ENCODE measurements around the gene RNF7.
"Not testable (repeated sequence)": the region's sequence is repeated elsewhere in the genome, so short reads cannot be mapped to it uniquely, and the experiment has no call there.

Gene RNF7

DNA sequence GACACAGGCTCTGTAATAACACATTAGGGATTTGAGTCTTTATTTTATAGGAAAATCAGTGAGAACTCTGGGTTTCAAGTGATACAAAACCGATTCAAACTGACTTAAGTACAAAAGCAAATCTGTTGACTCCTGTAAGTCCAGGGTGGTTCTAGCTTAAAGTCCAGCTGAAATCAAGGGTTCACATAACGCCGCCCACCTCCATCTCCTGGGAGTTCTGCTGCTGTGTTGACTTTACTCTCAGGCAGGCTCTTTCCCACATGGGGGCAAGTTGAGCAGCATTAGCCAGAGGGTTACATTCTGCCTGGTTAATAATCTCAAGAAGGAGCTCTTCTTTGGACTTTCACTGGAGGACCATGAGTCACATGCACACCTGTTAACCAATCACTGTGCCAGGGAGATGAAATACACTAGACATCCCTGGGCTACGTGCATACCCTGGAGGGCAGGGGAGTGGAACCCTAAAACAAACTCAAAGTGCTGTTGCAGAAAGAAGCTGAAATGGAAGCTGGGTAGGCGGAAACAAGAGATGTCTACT is 9.7 kb upstream of the RNF7 start:
- DNase-seq: no peak

GRCh38 chr3:141729240-141729639 is 8.9 kb upstream of the RNF7 start:
- intact Hi-C loops (cut with DNase I): no loop called here

More for the DNA sequence above, 9.7 kb upstream of the RNF7 start:
- intact Hi-C loops (cut with DNase I): no loop called here

GRCh38 chr3:141735176-141735575 is 2.9 kb upstream of the RNF7 start:
- intact Hi-C loops (cut with DNase I): loop anchor here (10.0 kb wide), 1 partner anchor 250 kb away; the partner anchor contains the start of gene RASA2
- no peak for DNase-seq

More at GRCh38 chr3:141729240-141729639, 8.9 kb upstream of the RNF7 start:
- DNase-seq: no peak

DNA sequence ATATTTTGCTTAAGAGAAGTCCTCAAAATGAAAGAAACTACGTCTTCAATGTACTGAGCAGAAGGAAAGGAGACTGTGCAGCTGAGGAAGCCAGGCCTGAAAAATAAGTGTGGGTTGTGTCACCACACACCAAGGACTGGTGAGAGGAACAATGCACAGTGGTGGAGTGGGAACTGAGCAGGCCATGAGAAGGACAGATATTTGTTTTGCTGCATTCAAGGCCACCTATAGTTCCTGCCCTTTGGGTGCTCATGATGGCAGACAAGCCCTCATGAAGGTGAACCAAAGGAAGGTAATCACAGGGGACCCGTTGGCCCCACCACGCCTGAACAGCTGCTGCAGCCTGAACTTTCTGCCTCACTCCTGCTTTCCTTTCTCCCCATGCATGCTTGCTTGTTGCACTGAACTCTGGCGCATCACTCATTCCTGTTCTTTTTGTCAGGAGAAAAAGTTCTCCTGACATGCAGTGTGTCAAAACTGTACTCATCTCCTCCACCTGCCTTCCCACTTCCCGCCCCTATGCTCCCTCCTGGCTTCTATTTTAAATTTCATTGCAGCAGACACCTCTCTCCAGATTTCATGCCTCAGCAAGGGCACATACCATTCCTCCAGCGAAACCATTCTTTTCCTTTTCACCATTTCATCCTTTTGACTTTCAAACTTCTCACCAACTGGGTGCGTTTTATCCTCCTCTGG is 2.2 kb upstream of the RNF7 start:
- peak in 36 of 42 donors; percentile 10 to 83 (median 52) for DNase-seq
- intact Hi-C loops (cut with DNase I): loop anchor here (10.0 kb wide), 1 partner anchor 251 kb away; the partner anchor contains the start of gene RASA2

- intact Hi-C loops (cut with DNase I): loop anchor here (10.0 kb wide), 1 partner anchor 252 kb away; the partner anchor contains the start of gene RASA2
Observed at GRCh38 chr3:141737093-141737492, 1.0 kb upstream of the RNF7 start.

DNA sequence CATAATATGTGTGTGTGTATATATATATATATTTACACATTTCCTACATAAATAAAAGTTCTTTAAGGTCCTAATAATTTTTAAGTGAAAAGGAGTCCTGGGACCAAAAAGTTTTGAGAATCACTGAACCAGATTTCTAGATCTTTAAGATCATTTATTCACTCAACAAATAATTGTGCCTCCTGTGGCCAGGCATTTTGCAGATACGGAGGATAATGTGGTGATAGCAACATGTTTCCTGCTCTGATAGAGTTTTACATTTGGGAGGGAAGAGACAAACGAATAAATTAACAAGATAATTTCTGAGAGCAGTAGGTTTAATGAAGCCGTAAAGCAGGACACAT is 448 bp upstream of the RNF7 start:
- DNase-seq: no peak
- intact Hi-C loops (cut with DNase I): loop anchor here (2.0 to 10.0 kb wide), 2 partner anchors 139 to 253 kb away; partner anchors contain the start of genes ATP1B3 and RASA2

More at GRCh38 chr3:141737093-141737492, 1.0 kb upstream of the RNF7 start:
- DNase-seq: no peak

DNA sequence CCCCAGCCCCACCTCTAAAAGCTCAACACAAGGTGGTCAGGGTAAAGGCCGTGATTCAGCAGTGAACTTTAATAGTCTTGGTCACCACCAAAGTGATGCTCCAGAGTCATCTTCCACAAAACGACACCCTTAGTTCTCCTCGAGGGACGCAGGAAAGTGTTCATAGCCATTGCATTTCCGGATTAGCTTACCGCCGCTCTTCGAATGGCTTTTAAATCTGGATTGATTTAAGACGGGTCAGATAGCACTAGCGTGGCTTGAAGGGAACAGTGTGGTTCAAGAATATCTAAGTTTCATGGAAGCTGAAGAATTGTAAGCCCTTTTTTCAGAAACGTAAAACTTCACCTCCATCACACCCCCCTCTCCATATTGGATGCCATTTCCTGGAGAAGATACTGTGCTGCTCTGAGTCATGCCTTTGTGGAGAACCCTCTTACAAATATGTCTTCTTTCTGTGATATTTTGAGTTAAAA is 829 bp downstream of the RNF7 start:
- intact Hi-C loops (cut with DNase I): loop anchor here (2.0 to 10.0 kb wide), 2 partner anchors 138 to 254 kb away; partner anchors contain the start of genes ATP1B3 and RASA2
- DNase-seq: peak in 3 of 42 donors; percentile 13 to 41 (median 17)

- DNase-seq: no peak
- intact Hi-C loops (cut with DNase I): loop anchor here (2.0 to 10.0 kb wide), 2 partner anchors 137 to 255 kb away; partner anchors contain the start of genes ATP1B3 and RASA2
Observed at GRCh38 chr3:141739731-141740130, 1.6 kb downstream of the RNF7 start.

DNA sequence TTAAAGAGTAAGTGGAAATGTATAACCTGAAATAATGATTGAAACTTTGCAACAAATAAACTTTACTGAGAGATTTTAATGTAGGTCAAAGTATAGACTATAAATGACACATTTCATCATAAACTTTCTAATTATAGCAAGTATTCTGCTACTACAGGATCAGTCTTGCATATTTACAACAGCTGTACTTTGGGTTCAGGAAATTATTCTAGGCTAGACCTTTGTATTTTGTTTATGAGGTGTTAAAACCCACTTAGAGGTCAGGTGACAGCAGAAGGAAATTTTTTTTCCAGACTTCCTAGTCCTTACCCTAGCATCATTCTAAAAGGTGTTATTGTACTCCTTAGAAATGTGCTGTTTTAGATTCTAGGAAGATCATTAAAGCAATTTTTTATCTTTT is 2.3 kb downstream of the RNF7 start:
- intact Hi-C loops (cut with DNase I): no loop called here
- DNase-seq: no peak

- intact Hi-C loops (cut with DNase I): no loop called here
- no peak for DNase-seq
Observed at GRCh38 chr3:141743305-141743704, 5.2 kb downstream of the RNF7 start.

DNA sequence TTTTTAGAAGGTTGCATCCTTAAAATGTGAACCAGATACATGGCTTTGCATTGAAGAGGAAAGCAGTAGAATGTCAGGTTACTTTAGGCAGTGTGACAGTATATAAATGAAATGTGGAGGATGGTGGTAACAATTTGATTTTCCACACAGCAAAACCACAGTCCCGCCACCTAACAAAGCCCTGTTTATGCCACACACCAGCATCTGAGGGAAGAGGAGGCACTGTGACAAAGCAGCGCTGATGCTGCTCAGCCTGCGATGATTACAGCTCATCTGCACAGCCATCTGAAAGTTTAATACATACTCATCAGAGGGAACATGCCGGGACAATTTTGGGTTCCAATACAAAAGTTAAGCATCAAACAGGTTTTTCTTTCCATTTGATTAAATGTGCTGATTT is 8.9 kb downstream of the RNF7 start:
- DNase-seq: peak in 40 of 42 donors; percentile 9 to 76 (median 51)
- intact Hi-C loops (cut with DNase I): no loop called here

- DNase-seq: no peak
- intact Hi-C loops (cut with DNase I): no loop called here
Observed at GRCh38 chr3:141753399-141753798, 15.3 kb downstream of the RNF7 start.

DNA sequence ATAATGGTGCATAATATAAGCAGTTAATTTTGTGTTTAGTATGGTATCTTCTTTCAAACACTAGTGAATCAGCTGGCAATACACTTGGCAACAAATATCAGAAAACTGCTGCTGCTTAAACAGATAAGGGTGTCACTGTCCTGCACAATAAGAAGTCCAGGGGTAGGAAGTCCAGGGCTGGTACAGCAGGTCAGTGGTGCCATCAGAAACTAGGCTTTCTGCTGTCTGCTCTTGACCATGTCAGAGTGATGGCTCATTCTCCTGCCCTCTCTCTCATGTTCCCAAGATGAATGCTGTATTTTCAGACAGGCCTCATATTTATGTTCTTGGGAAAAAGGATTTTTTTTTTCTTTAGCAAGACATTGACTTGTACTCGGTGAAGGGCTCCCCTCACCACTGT is 15.9 kb downstream of the RNF7 start:
- no peak for DNase-seq
- intact Hi-C loops (cut with DNase I): no loop called here

DNA sequence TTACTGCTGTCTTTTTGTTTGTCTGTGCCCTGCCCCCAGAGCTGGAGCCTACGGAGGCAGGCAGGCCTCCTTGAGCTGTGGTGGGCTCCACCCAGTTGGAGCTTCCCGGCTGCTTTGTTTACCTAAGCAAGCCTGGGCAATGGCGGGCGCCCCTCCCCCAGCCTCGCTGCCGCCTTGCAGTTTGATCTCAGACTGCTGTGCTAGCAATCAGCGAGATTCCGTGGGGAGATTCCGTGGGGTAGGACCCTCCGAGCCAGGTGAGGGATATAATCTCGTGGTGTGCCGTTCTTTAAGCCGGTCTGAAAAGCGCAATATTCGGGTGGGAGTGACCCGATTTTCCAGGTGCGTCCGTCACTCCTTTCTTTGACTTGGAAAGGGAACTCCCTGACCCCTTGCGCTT is 24.5 kb downstream of the RNF7 start:
- DNase-seq; intact Hi-C loops (cut with DNase I): not testable (repeated sequence)

GRCh38 chr3:141763088-141763750 is 25.1 kb downstream of the RNF7 start, which contains the start of gene GRK7:
GRK7 (plus strand) TSS chr3:141763408; CDS start chr3:141778285, 14,877 bp downstream.
- DNase-seq: no peak
- intact Hi-C loops (cut with DNase I): no loop called here

DNA sequence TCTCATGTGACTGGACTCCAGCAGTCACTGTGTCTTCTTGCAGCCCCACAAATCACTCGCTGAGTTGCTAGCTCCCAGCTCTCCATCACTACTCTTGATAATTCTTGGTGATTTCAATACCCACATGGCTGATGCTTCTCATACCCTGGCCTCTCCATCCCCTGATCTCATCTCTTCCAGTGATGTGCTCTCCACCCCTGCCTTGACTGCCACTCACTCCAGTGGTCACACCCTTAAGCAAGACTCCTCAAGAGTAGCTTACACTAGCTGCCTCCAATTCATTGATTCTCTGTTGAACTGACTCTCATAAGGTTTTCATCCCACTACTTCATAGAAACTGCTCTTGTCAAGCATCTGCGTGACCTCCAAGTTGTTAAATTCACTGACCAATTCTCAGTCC is 25.9 kb downstream of the RNF7 start:
- intact Hi-C loops (cut with DNase I): no loop called here
- no peak for DNase-seq

GRCh38 chr3:141764465-141764864 is 26.4 kb downstream of the RNF7 start:
- no peak for DNase-seq
- intact Hi-C loops (cut with DNase I): no loop called here

DNA sequence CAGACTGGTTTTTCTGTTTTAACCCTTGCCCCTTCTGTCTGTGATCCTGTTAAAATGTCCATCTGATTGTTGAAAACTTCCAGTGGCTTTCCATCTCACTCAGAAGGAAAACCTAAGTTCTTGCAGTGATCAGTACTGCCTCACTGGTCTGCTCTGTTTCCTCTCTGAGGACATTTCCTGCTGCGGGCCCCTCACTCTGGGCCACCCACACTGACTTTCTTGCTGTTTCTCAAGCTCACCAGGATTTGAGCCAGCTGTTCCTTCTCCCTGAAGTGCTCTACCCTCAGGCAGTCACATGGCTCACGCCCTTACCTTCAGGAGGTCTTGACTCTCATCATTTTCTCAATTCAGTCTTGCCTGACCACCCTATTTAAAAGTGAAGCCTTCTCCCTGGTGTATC is 26.9 kb downstream of the RNF7 start:
- intact Hi-C loops (cut with DNase I): no loop called here
- no peak for DNase-seq

DNA sequence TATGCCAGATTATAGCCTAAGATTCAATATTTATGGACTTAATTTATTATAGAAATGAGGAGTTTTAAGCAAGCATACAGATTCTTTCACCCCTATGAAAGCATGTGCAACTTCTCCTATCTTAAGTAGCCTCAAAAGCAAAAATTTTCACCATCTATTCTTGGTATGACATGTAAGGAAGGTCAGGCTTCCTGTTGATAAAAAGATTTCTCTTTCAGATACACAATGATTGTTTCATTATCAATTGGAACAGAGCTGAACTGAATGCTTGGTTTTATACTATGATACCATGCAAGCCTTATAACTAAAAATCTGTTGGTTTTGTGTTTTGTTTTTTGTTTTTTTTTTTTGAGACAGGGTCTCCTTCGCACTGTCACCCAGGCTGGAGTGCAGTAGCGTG is 29.0 kb downstream of the RNF7 start:
- no peak for DNase-seq
- intact Hi-C loops (cut with DNase I): no loop called here
